Muscle layer of colon (tissue), 2 donors: ENCODE measurements around the gene MYOD1.

ENCODE experiments used
- H3K27ac ChIP-seq: one replicate; pipeline ENCODE4 v1.7.0; 2013; ENCODE audit warnings: low read depth, mild to moderate bottlenecking, low read length, moderate library complexity
- H3K27me3 ChIP-seq, 2 donors: one replicate each; pipeline ENCODE4 v1.7.0; 2013; ENCODE audit warnings: low read length in 2 of 2, mild to moderate bottlenecking in 2 of 2; ENCODE audit not compliant: insufficient read depth in 2 of 2, control insufficient read depth in 1 of 2
- H3K36me3 ChIP-seq: one replicate; pipeline ENCODE4 v1.7.0; 2013; ENCODE audit warnings: mild to moderate bottlenecking, low read length; ENCODE audit not compliant: insufficient read depth
- H3K4me1 ChIP-seq: one replicate; pipeline ENCODE4 v1.7.0; 2013; ENCODE audit warnings: mild to moderate bottlenecking, low read length; ENCODE audit not compliant: insufficient read depth
- H3K4me3 ChIP-seq, 2 donors: one replicate each; pipeline ENCODE4 v1.7.0; 2013; ENCODE audit warnings: low read length in 2 of 2, low read depth in 1 of 2, mild to moderate bottlenecking in 1 of 2, moderate library complexity in 1 of 2
- H3K9ac ChIP-seq: one replicate; pipeline ENCODE4 v1.7.0; 2013; ENCODE audit warnings: low read length
- H3K9me3 ChIP-seq: one replicate; pipeline ENCODE4 v1.7.0; 2013; ENCODE audit warnings: mild to moderate bottlenecking, low read length
- donor health status: abdominal sarcoma.
- donor health status: Adenocarcinoma of cecum.

Gene MYOD1

GRCh38 chr11:17738151-17738973 is 19.0 kb downstream of the MYOD1 start:
- Histone ChIP-seq H3K9me3 (no peaks in the 10 kb centered on the region), H3K36me3 (no peaks in the 10 kb centered on the region), H3K4me1 (peaks cover 7% of the 10 kb centered on the region), H3K9ac (no peak overlapping the region), H3K4me3 (no peak overlapping the region), H3K27me3 (peaks cover 40 to 73% of the 10 kb centered on the region in 2 donors), H3K27ac (no peak overlapping the region)

DNA sequence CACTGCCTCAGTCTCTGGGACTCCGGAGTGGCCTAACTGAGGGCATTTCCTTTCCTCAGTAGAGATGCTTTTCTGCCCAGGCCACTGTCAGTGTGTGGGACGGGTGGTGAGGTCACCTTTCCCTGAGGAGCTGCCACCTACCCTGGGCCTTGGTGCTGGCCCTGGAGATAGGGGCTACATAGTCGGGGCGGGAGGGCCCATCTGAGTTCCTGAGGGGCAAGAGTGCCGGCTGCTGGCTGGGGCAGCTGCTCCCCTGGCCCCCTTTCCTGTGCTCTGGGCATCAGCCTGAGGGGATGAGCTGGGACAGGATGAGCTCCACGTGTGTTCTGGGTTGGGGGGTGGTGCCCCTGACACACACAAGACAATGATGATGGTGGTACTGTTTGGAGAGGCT is 20.6 kb downstream of the MYOD1 start:
- Histone ChIP-seq H3K27me3 (peaks cover 37 to 63% of the 10 kb centered on the region in 2 donors), H3K4me3 (no peak overlapping the region), H3K36me3 (no peaks in the 10 kb centered on the region), H3K9me3 (no peaks in the 10 kb centered on the region), H3K9ac (no peak overlapping the region), H3K4me1 (no peaks in the 10 kb centered on the region), H3K27ac (no peak overlapping the region)

DNA sequence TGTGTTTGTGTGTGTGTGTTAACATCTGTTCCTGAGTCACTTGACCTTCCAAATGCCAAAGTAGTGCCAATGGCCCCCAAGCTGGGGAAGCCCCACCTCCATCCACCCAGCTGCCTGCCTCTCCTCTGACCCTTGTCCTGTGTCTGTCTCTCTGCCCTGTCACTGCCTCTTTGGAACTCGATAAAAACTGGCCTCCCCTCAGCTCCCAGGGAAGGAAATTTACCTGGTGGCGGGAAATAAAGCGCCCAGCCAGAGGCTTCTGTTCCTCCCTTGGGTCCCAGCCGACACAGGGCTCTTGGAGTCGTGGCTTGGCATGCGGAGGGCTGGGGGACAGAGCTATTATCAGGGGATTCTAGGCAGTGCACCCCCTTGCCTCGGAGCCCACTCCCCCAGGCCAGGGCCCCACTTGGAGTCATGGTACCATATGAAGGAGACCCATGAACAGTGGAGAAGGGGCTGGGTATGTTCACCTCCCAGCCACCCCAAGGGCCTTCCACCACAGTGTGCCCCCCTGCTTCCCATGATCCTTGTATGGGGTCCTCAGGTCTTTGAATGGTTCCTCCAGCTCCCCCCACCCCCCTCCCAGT is 21.4 kb downstream of the MYOD1 start:
- H3K27ac ChIP-seq: no peak overlapping the region
- no peak overlapping the region for H3K4me3 ChIP-seq
- H3K4me1 ChIP-seq: no peaks in the 10 kb centered on the region
- no peaks in the 10 kb centered on the region for H3K9me3 ChIP-seq
- no peak overlapping the region for H3K9ac ChIP-seq
- H3K27me3 ChIP-seq: peaks cover 37 to 56% of the 10 kb centered on the region in 2 donors
- H3K36me3 ChIP-seq: no peaks in the 10 kb centered on the region

- no peak overlapping the region for H3K27ac ChIP-seq
- H3K9ac ChIP-seq: no peak overlapping the region
- H3K9me3 ChIP-seq: no peaks in the 10 kb centered on the region
- no peak overlapping the region for H3K4me3 ChIP-seq
- no peaks in the 10 kb centered on the region for H3K36me3 ChIP-seq
- H3K4me1 ChIP-seq: no peaks in the 10 kb centered on the region
- peaks cover 30 to 48% of the 10 kb centered on the region in 2 donors for H3K27me3 ChIP-seq
Measured at GRCh38 chr11:17741487-17741886, 22.1 kb downstream of the MYOD1 start.

- no peaks in the 10 kb centered on the region for H3K4me1 ChIP-seq
- no peak overlapping the region for H3K27ac ChIP-seq
- H3K4me3 ChIP-seq: no peak overlapping the region
- H3K9ac ChIP-seq: no peak overlapping the region
- no peaks in the 10 kb centered on the region for H3K9me3 ChIP-seq
- H3K36me3 ChIP-seq: no peaks in the 10 kb centered on the region
- peaks cover 25 to 43% of the 10 kb centered on the region in 2 donors for H3K27me3 ChIP-seq
Measured at GRCh38 chr11:17742019-17742418, 22.6 kb downstream of the MYOD1 start.

GRCh38 chr11:17743026-17743807 is 23.8 kb downstream of the MYOD1 start:
- Histone ChIP-seq H3K27ac (no peak overlapping the region), H3K4me3 (no peak overlapping the region), H3K4me1 (no peaks in the 10 kb centered on the region), H3K9ac (no peak overlapping the region), H3K36me3 (no peaks in the 10 kb centered on the region), H3K27me3 (peaks cover 13 to 34% of the 10 kb centered on the region in 2 donors), H3K9me3 (no peaks in the 10 kb centered on the region)

GRCh38 chr11:17743808-17744119 is 24.4 kb downstream of the MYOD1 start:
- no peak overlapping the region for H3K9ac ChIP-seq
- H3K4me3 ChIP-seq: no peak overlapping the region
- H3K27me3 ChIP-seq: peaks cover 7 to 29% of the 10 kb centered on the region in 2 donors
- H3K27ac ChIP-seq: no peak overlapping the region
- H3K36me3 ChIP-seq: no peaks in the 10 kb centered on the region
- H3K4me1 ChIP-seq: no peaks in the 10 kb centered on the region
- no peaks in the 10 kb centered on the region for H3K9me3 ChIP-seq

- no peak overlapping the region for H3K4me3 ChIP-seq
- no peaks in the 10 kb centered on the region for H3K36me3 ChIP-seq
- peaks cover 1 to 23% of the 10 kb centered on the region in 2 donors for H3K27me3 ChIP-seq
- H3K27ac ChIP-seq: no peak overlapping the region
- no peak overlapping the region for H3K9ac ChIP-seq
- H3K4me1 ChIP-seq: no peaks in the 10 kb centered on the region
- no peaks in the 10 kb centered on the region for H3K9me3 ChIP-seq
Measured at GRCh38 chr11:17744151-17744940, 25.0 kb downstream of the MYOD1 start.

GRCh38 chr11:17745023-17745772 is 25.8 kb downstream of the MYOD1 start:
- H3K36me3 ChIP-seq: no peaks in the 10 kb centered on the region
- H3K27ac ChIP-seq: no peak overlapping the region
- H3K9ac ChIP-seq: no peak overlapping the region
- H3K4me3 ChIP-seq: no peak overlapping the region
- peaks cover 0 to 18% of the 10 kb centered on the region in 2 donors for H3K27me3 ChIP-seq
- no peaks in the 10 kb centered on the region for H3K4me1 ChIP-seq
- no peaks in the 10 kb centered on the region for H3K9me3 ChIP-seq

- Histone ChIP-seq H3K27me3 (peaks cover 0 to 10% of the 10 kb centered on the region in 2 donors), H3K9ac (no peak overlapping the region), H3K4me3 (no peak overlapping the region), H3K4me1 (no peaks in the 10 kb centered on the region), H3K9me3 (no peaks in the 10 kb centered on the region), H3K36me3 (no peaks in the 10 kb centered on the region), H3K27ac (no peak overlapping the region)
Measured at GRCh38 chr11:17746096-17746495, 26.7 kb downstream of the MYOD1 start.
